Upper lobe of left lung (tissue), 6 donors: ENCODE measurements around the gene PPP1R37. TPM values are rescaled to one million over a fixed set of nuclear protein-coding genes. Genes with fewer than 3 reads are reported as not detected.

Source experiments
- ATAC-seq, 2 donors: fragments of 200-7000 bp; cut with Tn5 transposase; one replicate each; pipeline ENCODE4 v1.9.1; 2022; ENCODE audit warnings: mild to moderate bottlenecking in 2 of 2, moderate library complexity in 2 of 2; ENCODE audit not compliant: low FRiP score in 2 of 2
- DNase-seq, 2 donors: peaks; one replicate each; pipeline ENCODE4 v3.0.0-alpha.2; 2019 to 2020
- H3K27ac ChIP-seq, 4 donors: fragments of 200-600 bp; sonication (generic); one replicate each; pipeline ENCODE4 v1.5.1; 2016 to 2019
- H3K27me3 ChIP-seq, 4 donors: fragments of 200-600 bp; sonication (generic); one replicate each; pipeline ENCODE4 v1.5.1; 2017 to 2019
- H3K36me3 ChIP-seq, 4 donors: fragments of 200-600 bp; sonication (generic); one replicate each; pipeline ENCODE4 v1.5.1; 2016 to 2019
- H3K4me1 ChIP-seq, 4 donors: fragments of 200-600 bp; sonication (generic); one replicate each; pipeline ENCODE4 v1.5.1; 2018 to 2019
- H3K4me3 ChIP-seq, 4 donors: fragments of 200-600 bp; sonication (generic); one replicate each; pipeline ENCODE4 v1.5.1; 2017 to 2019; ENCODE audit warnings: mild to moderate bottlenecking in 2 of 4, moderate library complexity in 1 of 4
- H3K9me3 ChIP-seq, 4 donors: fragments of 200-600 bp; sonication (generic); one replicate each; pipeline ENCODE4 v1.5.1; 2018 to 2019
- CTCF ChIP-seq, 6 experiments: fragments of 450-650 bp in 4 of 6; fragments of 200-600 bp in 2 of 6; sonication (generic) in 2 of 6; IDR thresholded peaks; one replicate each; pipeline ENCODE4 v1.5.1; 2016 to 2019; ENCODE audit warnings: antibody characterized with exemption in 6 of 6
- EP300 ChIP-seq, 4 donors: sonication (generic); formaldehyde crosslinking; IDR thresholded peaks; one replicate each; pipeline ENCODE4 v1.5.1; 2017; ENCODE audit warnings: antibody characterized with exemption in 4 of 4, control low read depth in 2 of 4
- POLR2A ChIP-seq, 4 donors: fragments of 450-650 bp; IDR thresholded peaks; one replicate each; pipeline ENCODE4 v1.5.1; 2016 to 2017; ENCODE audit warnings: antibody characterized with exemption in 4 of 4, mild to moderate bottlenecking in 2 of 4
- POLR2AphosphoS5 ChIP-seq, 2 donors: sonication (generic); formaldehyde crosslinking; IDR thresholded peaks; one replicate each; pipeline ENCODE4 v1.5.1; 2017; ENCODE audit warnings: antibody characterized with exemption in 2 of 2
- WGBS, 2 donors: methylation state at CpG; one replicate each; pipeline ENCODE4 v1.1.5; 2017 to 2018; 5-methylcytosine and 5-hydroxymethylcytosine counted together
- total RNA-seq, 6 donors: library from RNA; depleted of rRNA in 4 of 6; stranded (reverse); fragments of >200 nt in 4 of 6; gene quantifications; one replicate each; pipeline versions ENCODE4 v1.1.0 to v1.2.1, GENCODE V29; 2016 to 2021
- donor health status: DM: no; HTN: no; CAD: no; lungs with moderate emphysema.
- donor health status: DM: no; HTN: yes; CAD: no; lungs with severe emphysema.

The PPP1R37 gene
- total RNA-seq, 6 donors from 2014 or later = 30.0 to 64.6 (median 37.3) TPM

DNA sequence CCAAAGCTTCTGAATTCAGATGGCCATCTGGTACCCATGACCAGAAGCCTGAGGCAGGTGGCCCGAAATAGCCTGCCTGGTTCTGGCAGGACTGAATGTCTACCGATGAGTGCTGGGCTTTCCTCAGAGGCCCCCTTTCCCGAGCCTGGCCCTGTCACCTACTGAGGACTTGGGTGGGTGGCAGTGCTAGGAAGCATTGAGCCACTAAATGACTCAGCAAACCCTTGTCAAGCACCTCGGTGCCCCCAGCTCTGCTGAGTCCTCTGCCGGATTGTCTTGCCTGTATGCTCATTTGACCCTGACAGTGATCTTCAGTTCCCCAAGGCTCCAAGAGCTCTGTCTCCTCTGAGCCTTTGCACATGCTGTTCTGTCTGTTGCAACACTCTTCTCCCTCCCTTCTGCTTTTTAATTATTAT lies 17.9 kb downstream of the PPP1R37 start:
- WGBS, 2 donors = 66 to 75% methylated on average over 4 to 5 of the region's 5 CpGs
- DNase-seq (no peak), ATAC-seq (no peak)
- Histone ChIP-seq H3K36me3 (no peaks in the 10 kb centered on the region), H3K27me3 (no peaks in the 10 kb centered on the region), H3K4me1 (peaks cover 6 to 44% (median 20%) of the 10 kb centered on the region in 4 donors), H3K9me3 (no peaks in the 10 kb centered on the region), H3K4me3 (no peak overlapping the region), H3K27ac (no peak overlapping the region)
- TF ChIP-seq POLR2A (IDR thresholded peaks at IDR 0.05) = no peak
- TF ChIP-seq EP300 (IDR thresholded peaks at IDR 0.05) = no peak
- no peak for TF ChIP-seq CTCF (IDR thresholded peaks at IDR 0.05)
- no peak for TF ChIP-seq POLR2AphosphoS5 (IDR thresholded peaks at IDR 0.05)

- Histone ChIP-seq H3K27me3 (no peaks in the 10 kb centered on the region), H3K36me3 (no peaks in the 10 kb centered on the region), H3K4me3 (no peak overlapping the region), H3K27ac (no peak overlapping the region), H3K4me1 (peaks cover 8 to 58% (median 28%) of the 10 kb centered on the region in 4 donors), H3K9me3 (no peaks in the 10 kb centered on the region)
- ATAC-seq (no peak), DNase-seq (no peak)
- WGBS, 2 donors = 88 to 93% methylated on average over 10 to 11 of the region's 11 CpGs
- TF ChIP-seq CTCF (IDR thresholded peaks at IDR 0.05) (no peak), EP300 (IDR thresholded peaks at IDR 0.05) (no peak), POLR2A (IDR thresholded peaks at IDR 0.05) (no peak)
These were observed 19.3 kb downstream of the PPP1R37 start for GRCh38 chr19:45112111-45112827.

- ATAC-seq (no peak), DNase-seq (peak in 1 of 2 donors; percentile 33)
- Histone ChIP-seq H3K9me3 (no peaks in the 10 kb centered on the region), H3K4me3 (peak overlapping the region in 1 of 4 donors; percentile 6), H3K4me1 (peaks cover 14 to 72% (median 33%) of the 10 kb centered on the region in 4 donors), H3K36me3 (no peaks in the 10 kb centered on the region), H3K27ac (peak overlapping the region in 1 of 4 donors; percentile 24), H3K27me3 (no peaks in the 10 kb centered on the region)
- TF ChIP-seq EP300 (IDR thresholded peaks at IDR 0.05) (no peak), POLR2A (IDR thresholded peaks at IDR 0.05) (no peak), CTCF (IDR thresholded peaks at IDR 0.05) (no peak), POLR2AphosphoS5 (IDR thresholded peaks at IDR 0.05) (no peak)
- 50 to 64% methylated on average over 6 to 8 of the region's 9 CpGs for WGBS, 2 donors
These were observed 20.6 kb downstream of the PPP1R37 start for GRCh38 chr19:45113628-45114027.

DNA sequence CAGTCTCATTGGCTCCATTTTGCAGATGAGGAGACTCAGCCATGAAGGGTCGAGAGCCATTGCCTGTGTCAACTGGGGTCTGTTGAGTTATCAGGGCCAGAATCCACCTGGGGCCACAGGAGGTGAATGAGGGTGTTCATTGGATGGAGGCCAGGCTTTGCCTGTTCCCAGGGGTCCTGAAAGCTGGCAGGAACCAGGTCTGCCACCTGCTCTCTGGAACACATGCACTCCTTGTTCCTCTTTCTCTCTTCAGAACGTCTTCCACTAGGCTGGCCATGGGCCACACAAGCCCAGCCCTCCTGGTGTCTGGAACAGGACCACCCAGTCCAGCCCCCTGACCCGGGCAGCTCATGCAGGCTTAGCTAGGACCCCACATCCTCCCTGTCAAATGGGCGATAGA lies 21.1 kb downstream of the PPP1R37 start:
- no peak for DNase-seq
- WGBS, 2 donors = 76 to 82% methylated on average over 4 of the region's 4 CpGs
- no peak for ATAC-seq
- no peaks in the 10 kb centered on the region for H3K9me3 ChIP-seq
- H3K4me3 ChIP-seq = no peak overlapping the region
- H3K4me1 ChIP-seq = peaks cover 14 to 74% (median 34%) of the 10 kb centered on the region in 4 donors
- TF ChIP-seq EP300 (IDR thresholded peaks at IDR 0.05) = no peak
- H3K36me3 ChIP-seq = no peaks in the 10 kb centered on the region
- no peak overlapping the region for H3K27ac ChIP-seq
- H3K27me3 ChIP-seq = no peaks in the 10 kb centered on the region

DNA sequence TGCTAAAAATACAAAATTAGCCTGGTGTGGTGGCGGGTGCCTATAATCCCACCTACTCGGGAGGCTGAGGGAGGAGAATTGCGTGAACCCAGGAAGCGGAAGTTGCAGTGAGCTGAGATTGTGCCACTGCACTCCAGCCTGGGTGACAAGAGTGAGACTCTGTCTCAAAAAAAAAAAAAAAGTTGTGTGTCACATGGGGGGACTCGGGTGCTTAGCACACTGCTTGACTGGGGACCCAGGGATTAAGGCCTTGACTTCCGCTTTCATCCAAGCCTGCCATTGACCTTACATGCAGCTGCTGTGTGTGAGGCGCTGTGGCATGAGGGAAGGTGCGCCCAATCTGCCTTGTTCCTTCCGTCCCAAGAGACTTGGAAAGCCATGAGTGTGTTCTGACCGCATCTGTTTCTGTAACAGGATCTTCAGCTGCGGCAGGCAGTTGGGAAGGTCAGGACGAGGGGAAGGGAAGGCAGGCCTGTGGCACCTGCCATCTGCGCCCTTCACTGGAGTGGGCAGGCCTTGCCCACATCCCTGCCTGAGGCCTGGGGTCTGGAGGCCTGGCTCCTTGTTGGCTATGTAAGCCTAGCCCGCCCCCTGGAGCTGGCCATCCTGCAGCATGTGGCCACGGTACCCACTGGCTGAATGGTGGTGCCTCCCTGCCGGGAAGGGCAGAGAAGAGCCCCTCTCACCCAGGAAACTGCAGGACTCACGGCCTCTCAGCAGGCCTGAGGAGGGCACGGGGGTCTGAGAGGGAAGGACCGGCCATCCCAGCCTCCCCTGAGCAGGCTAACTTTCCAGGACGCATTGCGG lies 23.0 kb downstream of the PPP1R37 start:
- DNase-seq = no peak
- H3K36me3 ChIP-seq = no peaks in the 10 kb centered on the region
- TF ChIP-seq POLR2AphosphoS5 (IDR thresholded peaks at IDR 0.05) (no peak), CTCF (IDR thresholded peaks at IDR 0.05) (no peak), POLR2A (IDR thresholded peaks at IDR 0.05) (no peak), EP300 (IDR thresholded peaks at IDR 0.05) (no peak)
- peak in 1 of 2 donors; percentile 28 for ATAC-seq
- H3K9me3 ChIP-seq = no peaks in the 10 kb centered on the region
- peak overlapping the region in 2 of 4 donors; percentile 30 to 35 for H3K27ac ChIP-seq
- WGBS, 2 donors = 88 to 94% methylated on average over 15 to 21 of the region's 21 CpGs
- peaks cover 14 to 78% (median 34%) of the 10 kb centered on the region in 4 donors for H3K4me1 ChIP-seq
- H3K4me3 ChIP-seq = no peak overlapping the region
- H3K27me3 ChIP-seq = no peaks in the 10 kb centered on the region
